TTC549 (cell line): ENCODE measurements around the gene UBE3D.
"Not testable (repeated sequence)": the region's sequence is repeated elsewhere in the genome, so short reads cannot be mapped to it uniquely, and the experiment has no call there.

Experiments
- FAIRE-seq: peaks from 2 replicates; lab custom pipeline; 2012; peaks lifted over from hg19 to GRCh38; lab: Jason Lieb, UNC

The UBE3D gene

GRCh38 chr6:82978362-82978945, 87.2 kb downstream of the UBE3D start:
- no peak for FAIRE-seq

DNA sequence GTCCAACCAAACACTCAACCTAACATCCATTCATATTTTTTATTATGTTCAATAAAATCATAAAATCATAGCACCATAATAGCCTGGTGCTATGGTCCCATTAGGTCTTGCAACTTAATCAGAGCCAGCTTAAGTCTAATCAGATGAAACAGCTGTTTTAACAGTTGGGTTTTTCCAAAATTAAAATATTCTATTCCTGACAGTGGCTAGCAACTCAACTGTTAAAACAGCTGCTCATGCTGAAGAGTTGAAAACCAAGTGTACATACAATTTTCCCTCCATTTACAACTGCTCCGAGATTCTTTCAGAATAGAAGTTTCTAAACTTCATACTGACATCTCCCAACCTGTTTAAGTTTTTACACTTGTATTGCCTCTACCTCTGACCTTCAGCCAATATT, 89.5 kb downstream of the UBE3D start:
- FAIRE-seq, result no peak

- FAIRE-seq, result no peak
Measured at GRCh38 chr6:82971877-82972460, 93.7 kb downstream of the UBE3D start.

DNA sequence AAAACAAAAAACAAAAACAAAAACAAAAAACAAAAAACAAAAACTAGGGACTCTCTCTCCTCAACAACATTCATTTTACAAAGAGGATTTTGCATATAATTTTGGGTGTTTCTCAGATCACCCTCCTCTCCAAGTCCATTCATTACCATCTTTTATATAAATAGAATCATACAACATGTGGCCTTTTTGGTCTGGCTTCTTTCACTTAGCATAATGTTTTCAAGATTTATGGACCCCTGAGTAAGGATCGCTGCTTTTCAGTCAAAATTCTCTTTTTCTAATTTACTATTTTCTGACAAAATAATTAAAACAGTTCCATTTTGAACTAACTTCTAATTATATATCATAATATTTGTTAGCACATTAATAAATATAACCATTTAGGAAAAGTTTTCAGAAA, 94.8 kb downstream of the UBE3D start:
- FAIRE-seq, result no peak

GRCh38 chr6:82968708-82969107, 96.9 kb downstream of the UBE3D start:
- no peak for FAIRE-seq

- FAIRE-seq, result no peak
Measured at GRCh38 chr6:82963191-82963925, 102.3 kb downstream of the UBE3D start.

GRCh38 chr6:82959385-82959941, 106.2 kb downstream of the UBE3D start:
- no peak for FAIRE-seq

DNA sequence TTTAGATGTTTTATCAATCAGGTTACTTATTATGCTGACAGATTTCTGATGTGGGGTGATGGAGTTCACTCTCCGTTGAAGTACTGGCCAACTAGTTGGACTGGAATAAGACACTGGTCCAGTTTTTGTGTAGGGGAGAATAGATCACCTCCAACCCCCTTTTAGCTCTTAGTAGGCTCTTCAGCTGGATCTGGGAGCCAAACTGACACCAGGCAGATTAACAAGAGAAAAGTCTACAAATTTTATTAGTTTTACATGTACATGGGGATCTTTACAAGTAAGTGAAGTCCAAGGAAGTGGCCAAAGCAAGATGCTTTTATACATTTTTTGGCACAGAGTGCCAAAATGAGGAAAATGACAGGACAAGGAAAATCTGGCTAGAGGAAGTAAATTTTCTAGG, 107.1 kb downstream of the UBE3D start:
- FAIRE-seq, result no peak

DNA sequence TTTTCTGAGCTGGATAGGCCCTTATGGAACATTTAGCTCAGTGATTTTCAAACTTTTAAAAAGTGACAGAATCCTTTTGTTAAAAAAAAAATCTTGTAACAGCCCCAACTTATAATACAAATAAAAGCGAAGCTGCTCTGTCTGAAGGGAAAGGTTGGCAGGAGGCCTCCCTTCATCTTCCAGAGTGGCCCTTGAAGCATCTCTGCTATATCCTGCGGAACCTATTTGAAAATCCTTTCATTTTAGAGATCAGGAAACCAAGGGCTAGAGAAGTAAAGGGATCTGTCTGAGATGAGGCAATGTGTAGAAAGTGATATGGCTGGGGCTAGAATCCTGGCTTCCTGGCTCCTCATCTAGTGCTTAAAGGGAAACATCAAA, 107.8 kb downstream of the UBE3D start:
- no peak for FAIRE-seq

DNA sequence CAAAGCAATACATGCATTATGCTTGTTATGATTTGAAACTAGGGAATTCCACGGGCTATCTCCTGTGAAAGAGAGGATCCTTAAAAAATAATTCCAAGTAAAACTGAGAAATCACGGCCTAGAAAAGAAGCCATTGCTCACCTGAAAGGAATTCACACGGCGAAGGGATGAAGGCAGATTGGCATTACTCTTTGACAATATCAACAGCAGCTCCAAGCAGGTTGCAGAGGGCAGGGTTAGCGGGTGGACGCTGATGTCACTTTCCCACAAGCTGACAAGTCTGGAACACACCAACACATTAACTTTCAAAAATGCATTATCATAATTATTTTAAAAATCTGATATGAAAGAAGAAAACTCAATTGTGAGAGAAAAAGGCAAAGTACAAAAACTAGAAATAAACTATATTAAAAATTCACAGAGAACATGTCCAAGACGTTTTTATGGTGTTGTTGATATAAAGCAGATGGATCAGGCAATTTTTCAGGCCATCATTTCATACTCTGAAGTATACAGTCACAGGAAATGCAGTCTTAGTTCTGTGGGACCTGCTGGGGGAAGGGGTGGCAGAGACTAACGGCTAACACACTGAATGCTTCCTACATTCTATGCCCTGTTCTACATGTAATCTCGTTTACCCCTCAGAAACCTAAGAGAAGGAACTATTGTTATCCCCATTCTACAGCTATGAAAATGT, 108.3 kb downstream of the UBE3D start:
- FAIRE-seq, result no peak

DNA sequence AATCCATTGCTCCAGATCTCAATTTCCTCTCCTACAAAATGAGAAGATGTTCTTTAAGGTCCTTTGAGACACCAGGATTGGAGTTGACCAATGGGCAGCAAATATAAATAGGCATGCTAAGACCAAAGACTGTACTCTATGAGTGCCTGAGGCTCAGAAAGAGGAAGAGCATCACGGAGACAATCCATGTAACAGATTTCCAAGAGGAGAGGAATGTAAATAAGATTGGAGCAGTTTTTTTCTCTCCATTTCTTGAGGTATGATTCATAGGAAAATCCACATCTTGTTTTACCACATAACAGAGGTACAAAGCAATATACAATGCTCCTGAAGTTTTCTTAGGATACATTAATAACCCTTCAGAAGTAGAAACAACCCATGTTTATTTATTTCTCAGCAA, 109.8 kb downstream of the UBE3D start:
- FAIRE-seq, result no peak

GRCh38 chr6:82954937-82955577, 110.6 kb downstream of the UBE3D start:
- no peak for FAIRE-seq

DNA sequence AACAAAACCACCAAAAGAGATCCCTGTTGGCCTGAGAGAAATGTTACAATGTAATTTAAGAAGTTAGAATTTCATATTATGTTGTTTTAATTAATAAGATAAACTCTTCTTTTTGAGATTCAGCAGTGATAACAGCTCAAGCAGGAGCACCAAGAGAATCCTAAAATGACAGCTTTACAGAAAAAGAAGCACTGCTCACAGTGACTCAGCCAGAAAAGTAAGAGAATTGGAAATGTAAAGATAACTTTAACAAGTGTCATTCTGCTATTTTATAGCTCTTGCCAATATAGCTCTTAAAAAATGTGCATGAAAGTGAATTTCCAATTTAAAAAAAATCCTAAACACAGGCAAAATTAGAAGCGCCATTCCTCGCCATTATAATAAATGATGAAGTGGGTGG, 111.3 kb downstream of the UBE3D start:
- FAIRE-seq, result no peak

DNA sequence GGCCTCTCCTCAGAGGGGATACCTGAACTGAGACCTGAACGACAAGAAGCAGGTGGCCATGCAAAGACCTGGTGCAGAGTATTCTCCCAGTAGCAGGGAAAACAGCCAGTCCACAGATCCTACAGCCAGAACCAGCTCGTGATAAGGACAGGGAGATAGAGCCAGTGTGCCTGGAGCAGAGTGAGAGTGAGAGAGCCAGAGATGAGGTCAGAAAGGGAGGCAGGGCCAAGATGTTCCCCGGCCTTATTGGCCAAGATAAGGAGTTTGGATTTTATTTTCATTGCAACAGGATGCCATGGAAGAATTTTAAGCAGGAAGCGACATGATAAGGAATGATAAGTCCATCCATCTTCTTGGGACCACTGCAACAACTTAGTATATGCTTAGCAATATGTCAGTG, 111.8 kb downstream of the UBE3D start:
- FAIRE-seq, result no peak

- no peak for FAIRE-seq
Measured at GRCh38 chr6:82951935-82952334, 113.7 kb downstream of the UBE3D start.

- no peak for FAIRE-seq
Measured at GRCh38 chr6:82951389-82951788, 114.3 kb downstream of the UBE3D start.

GRCh38 chr6:82930915-82931314, 134.7 kb downstream of the UBE3D start:
- FAIRE-seq, result not testable (repeated sequence)

DNA sequence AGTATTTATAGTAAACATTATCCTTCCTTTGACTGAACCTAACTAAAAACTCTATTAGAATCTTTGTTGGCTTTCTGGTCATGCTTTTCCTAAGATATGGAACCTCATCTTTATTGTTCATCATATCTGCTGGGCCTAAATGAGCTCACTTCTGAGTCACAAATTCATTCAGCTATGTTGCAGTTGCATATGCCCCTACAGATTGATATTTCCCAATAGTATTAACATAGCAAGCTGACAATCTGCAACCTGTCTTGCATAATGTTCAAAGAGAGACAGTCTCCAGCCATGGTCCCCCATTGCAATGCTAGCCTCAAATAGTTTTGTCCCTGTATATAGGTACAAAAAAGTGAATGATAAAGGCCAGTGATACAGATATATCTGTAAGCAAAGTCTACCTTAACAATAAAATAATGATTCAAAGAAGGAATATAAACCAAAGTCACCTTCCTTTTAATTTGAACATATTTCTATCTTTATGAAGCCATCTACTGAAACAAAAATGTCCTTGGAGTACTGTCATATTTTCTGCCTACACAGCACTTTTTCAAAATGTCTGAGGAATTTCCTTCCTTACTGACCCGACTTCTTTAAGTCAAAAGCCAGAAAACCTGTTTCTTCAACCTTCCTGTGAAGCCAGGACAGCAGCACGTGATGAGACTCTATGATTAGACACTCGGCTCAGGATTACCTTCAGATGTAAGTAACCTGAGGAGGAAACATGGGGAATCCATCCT, 140.7 kb downstream of the UBE3D start:
- FAIRE-seq, result no peak

DNA sequence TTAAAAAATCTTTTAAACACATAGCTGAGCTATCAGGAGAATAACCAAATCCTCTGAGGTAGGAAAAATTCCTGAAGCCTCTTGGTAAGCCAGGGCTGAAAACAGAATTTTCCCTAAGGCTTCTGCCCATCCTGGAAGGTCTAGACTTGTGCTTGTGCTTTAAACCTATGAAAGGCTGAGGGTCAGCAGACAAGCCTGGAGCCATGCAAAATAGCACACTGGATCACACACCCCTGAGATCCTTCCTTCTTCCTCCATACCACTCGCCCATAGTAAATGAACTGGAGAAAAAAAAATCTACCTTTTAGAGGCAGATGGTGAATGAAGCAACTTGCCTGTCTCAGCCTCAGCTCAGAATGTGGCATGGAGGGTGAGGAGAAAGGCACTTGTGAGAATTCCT, 144.4 kb downstream of the UBE3D start:
- no peak for FAIRE-seq

- no peak for FAIRE-seq
Measured at GRCh38 chr6:82917346-82918064, 148.1 kb downstream of the UBE3D start.

DNA sequence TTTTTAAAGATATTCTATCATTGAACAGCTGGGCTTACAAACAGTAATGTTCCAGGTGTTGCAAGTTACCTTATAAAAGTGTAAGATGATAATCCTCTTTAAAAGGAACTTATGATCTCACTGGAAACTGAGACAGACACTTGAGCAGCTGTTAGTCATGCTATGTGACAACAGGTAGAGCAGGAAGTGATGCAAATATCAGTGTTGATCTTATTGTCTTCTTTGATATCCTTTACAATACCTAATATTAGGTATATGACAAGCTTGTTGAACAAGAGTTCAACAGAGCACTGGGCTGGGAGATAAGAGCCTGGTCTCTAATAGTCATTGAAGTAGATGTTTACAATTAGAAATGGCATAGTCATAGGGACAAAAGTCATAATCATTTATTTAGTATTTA, 150.0 kb downstream of the UBE3D start:
- FAIRE-seq, result no peak
